ENCODE data around the gene TYMS.

DNA sequence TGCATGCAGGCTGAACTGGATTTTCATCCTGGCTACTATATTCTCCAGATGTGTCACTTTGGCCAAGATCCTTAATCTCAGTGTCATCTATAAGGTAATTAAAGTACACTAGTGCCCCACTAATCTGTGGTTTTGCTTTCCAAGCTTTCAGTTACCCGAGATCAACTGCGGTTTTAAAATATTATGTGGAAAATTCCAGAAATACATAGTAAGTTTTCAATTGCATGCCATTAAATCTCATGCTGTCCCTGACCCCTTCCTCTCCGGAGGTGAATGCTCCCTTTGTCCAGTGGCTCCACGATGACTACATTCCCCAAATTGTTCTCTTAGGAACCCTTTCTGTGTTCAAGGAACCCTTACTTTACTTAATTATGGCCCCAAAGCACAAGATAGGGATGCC lies 5.3 kb upstream of the TYMS start:
- TF ChIP-seq SP1 (IDR thresholded peaks at IDR 0.05) (no peak), BHLHE40 (IDR thresholded peaks at IDR 0.05; ENCODE audit: borderline replicate concordance) (no peak), FOXM1 (IDR thresholded peaks at IDR 0.05; ENCODE audit: borderline replicate concordance) (no peak), SUZ12 (IDR thresholded peaks at IDR 0.05) (no peak), LEF1 (IDR thresholded peaks at IDR 0.05; ENCODE audit: borderline replicate concordance) (no peak), ELF4 (IDR thresholded peaks at IDR 0.05) (no peak), FOXA1 (IDR thresholded peaks at IDR 0.05) (no peak), CTBP1 (IDR thresholded peaks at IDR 0.05; ENCODE audit: borderline replicate concordance) (no peak), L3MBTL2 (conservative IDR thresholded peaks at IDR 0.05) (no peak)
- TF ChIP-seq, protein P1, sequence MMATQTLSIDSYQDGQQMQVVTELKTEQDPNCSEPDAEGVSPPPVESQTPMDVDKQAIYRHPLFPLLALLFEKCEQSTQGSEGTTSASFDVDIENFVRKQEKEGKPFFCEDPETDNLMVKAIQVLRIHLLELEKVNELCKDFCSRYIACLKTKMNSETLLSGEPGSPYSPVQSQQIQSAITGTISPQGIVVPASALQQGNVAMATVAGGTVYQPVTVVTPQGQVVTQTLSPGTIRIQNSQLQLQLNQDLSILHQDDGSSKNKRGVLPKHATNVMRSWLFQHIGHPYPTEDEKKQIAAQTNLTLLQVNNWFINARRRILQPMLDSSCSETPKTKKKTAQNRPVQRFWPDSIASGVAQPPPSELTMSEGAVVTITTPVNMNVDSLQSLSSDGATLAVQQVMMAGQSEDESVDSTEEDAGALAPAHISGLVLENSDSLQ (IDR thresholded peaks at IDR 0.05): no peak

Data from HEK293T (cell line).